ENCODE results near the gene NRP2.

The NRP2 gene

GRCh38 chr2:205682239-205682970 lies at the start of gene NRP2:
Gene NRP2, plus strand, starts transcription at chr2:205682501. Its CDS starts 790 bp downstream, at chr2:205683291.
- no peak for DNase-seq (ENCODE audit: low read depth)

- DNase-seq (ENCODE audit: low read depth), result no peak
Measured at GRCh38 chr2:205633994-205634393, 48.3 kb upstream of the NRP2 start.

GRCh38 chr2:205636549-205637319 lies 45.6 kb upstream of the NRP2 start:
- no peak for DNase-seq (ENCODE audit: low read depth)

GRCh38 chr2:205637320-205637602 lies 45.0 kb upstream of the NRP2 start:
- DNase-seq (ENCODE audit: low read depth), result no peak

GRCh38 chr2:205637779-205638503 lies 44.4 kb upstream of the NRP2 start:
- DNase-seq (ENCODE audit: low read depth), result no peak

- no peak for DNase-seq (ENCODE audit: low read depth)
Measured at GRCh38 chr2:205640716-205641115, 41.6 kb upstream of the NRP2 start.

GRCh38 chr2:205642599-205643356 lies 39.5 kb upstream of the NRP2 start:
- no peak for DNase-seq (ENCODE audit: low read depth)

- DNase-seq (ENCODE audit: low read depth), result no peak
Measured at GRCh38 chr2:205643391-205643885, 38.9 kb upstream of the NRP2 start.

GRCh38 chr2:205644018-205644417 lies 38.3 kb upstream of the NRP2 start:
- DNase-seq (ENCODE audit: low read depth), result no peak

- DNase-seq (ENCODE audit: low read depth), result no peak
Measured at GRCh38 chr2:205646680-205647079, 35.6 kb upstream of the NRP2 start.

GRCh38 chr2:205650450-205650849 lies 31.9 kb upstream of the NRP2 start:
- no peak for DNase-seq (ENCODE audit: low read depth)

- no peak for DNase-seq (ENCODE audit: low read depth)
Measured at GRCh38 chr2:205650931-205651330, 31.4 kb upstream of the NRP2 start.

- no peak for DNase-seq (ENCODE audit: low read depth)
Measured at GRCh38 chr2:205651719-205652118, 30.6 kb upstream of the NRP2 start.

- DNase-seq (ENCODE audit: low read depth), result no peak
Measured at GRCh38 chr2:205654878-205655605, 27.3 kb upstream of the NRP2 start.

- no peak for DNase-seq (ENCODE audit: low read depth)
Measured at GRCh38 chr2:205655779-205656456, 26.4 kb upstream of the NRP2 start.

- no peak for DNase-seq (ENCODE audit: low read depth)
Measured at GRCh38 chr2:205656461-205656860, 25.8 kb upstream of the NRP2 start.

GRCh38 chr2:205656941-205657340 lies 25.4 kb upstream of the NRP2 start:
- DNase-seq (ENCODE audit: low read depth), result no peak

GRCh38 chr2:205657579-205657978 lies 24.7 kb upstream of the NRP2 start:
- no peak for DNase-seq (ENCODE audit: low read depth)

- DNase-seq (ENCODE audit: low read depth), result no peak
Measured at GRCh38 chr2:205658068-205658467, 24.2 kb upstream of the NRP2 start.

GRCh38 chr2:205658572-205658971 lies 23.7 kb upstream of the NRP2 start:
- no peak for DNase-seq (ENCODE audit: low read depth)

GRCh38 chr2:205659922-205660321 lies 22.4 kb upstream of the NRP2 start:
- DNase-seq (ENCODE audit: low read depth), result no peak

Data from stimulated activated CD8-positive, alpha-beta memory T cell treated with anti-CD3 and anti-CD28 coated beads, Interleukin-7, amount 100 ng/mL, for 24 hours (primary cell).